B cell (primary cell): ENCODE results near the gene TRH. TPM values are rescaled to one million over a fixed set of nuclear protein-coding genes. Genes with fewer than 3 reads are reported as not detected.

Source experiments
- ATAC-seq: fragments of 200-7000 bp; cut with Tn5 transposase; one replicate; pipeline ENCODE4 v1.10.0; 2021; ENCODE audit warnings: low read depth, mild to moderate bottlenecking, moderate number of reproducible peaks, moderate library complexity
- CTCF ChIA-PET: fragments of 350-600 bp; sonication (Branson Sonifier 250); formaldehyde crosslinking; loops from one replicate; lab custom pipeline; 2021; ENCODE audit warnings: antibody characterized with exemption, inconsistent platforms; lab: Charles Lee
- POLR2A ChIA-PET: fragments of 350-600 bp; sonication (Branson Sonifier 250); formaldehyde crosslinking; loops from one replicate; lab custom pipeline; 2021; ENCODE audit warnings: antibody characterized with exemption; lab: Charles Lee
- DNase-seq: peaks from one replicate; pipeline ENCODE4 v3.0.0; 2013
- H2AFZ ChIP-seq: 2 replicates; pipeline ENCODE4 v1.6.1; 2012; ENCODE audit warnings: mild to moderate bottlenecking, low read depth, low read length; ENCODE audit not compliant: insufficient read depth, poor library complexity, severe bottlenecking
- H3K27ac ChIP-seq, 2 donors: 1 replicate in 1 of 2; 2 replicates in 1 of 2; pipeline ENCODE4 v1.5.1; 2012 to 2013; ENCODE audit warnings: low read length in 2 of 2, mild to moderate bottlenecking in 2 of 2, moderate library complexity in 1 of 2
- H3K27me3 ChIP-seq, 4 experiments: fragments of 200-600 bp in 1 of 4; sonication (generic) in 1 of 4; replicated peaks in 1 of 4; 1 replicate in 2 of 4; 2 replicates in 2 of 4; pipeline versions ENCODE4 v1.6.1 to v1.7.0; 2013 to 2016; ENCODE audit warnings: low read length in 3 of 4, mild to moderate bottlenecking in 2 of 4, mixed read lengths in 1 of 4, moderate library complexity in 1 of 4; ENCODE audit not compliant: insufficient read depth in 4 of 4, control insufficient read depth in 3 of 4; ENCODE audit errors: control extremely low read depth in 1 of 4
- H3K36me3 ChIP-seq, 2 experiments: replicated peaks in 1 of 2; 1 replicate in 1 of 2; 2 replicates in 1 of 2; pipeline versions ENCODE4 v1.6.1 to v1.7.1; 2013; ENCODE audit warnings: low read length in 1 of 2; ENCODE audit not compliant: insufficient read depth in 2 of 2, control insufficient read depth in 1 of 2; ENCODE audit errors: control extremely low read depth in 1 of 2, extremely low read depth in 1 of 2
- H3K4me1 ChIP-seq, 2 donors: fragments of 200-600 bp in 1 of 2; sonication (generic) in 1 of 2; 1 replicate in 1 of 2; 2 replicates in 1 of 2; pipeline versions ENCODE4 v1.5.1 to v1.6.1; 2013 to 2017; ENCODE audit warnings: low read length in 2 of 2; ENCODE audit not compliant: control insufficient read depth in 2 of 2, insufficient read depth in 2 of 2
- H3K4me2 ChIP-seq: replicated peaks from 2 replicates; pipeline ENCODE3; 2012; ENCODE audit warnings: mild to moderate bottlenecking, low read depth, low read length; ENCODE audit not compliant: poor library complexity, severe bottlenecking
- H3K4me3 ChIP-seq, 5 experiments: fragments of 200-600 bp in 1 of 5; sonication (generic) in 1 of 5; 1 replicate in 3 of 5; 2 replicates in 2 of 5; pipeline versions ENCODE4 v1.5.1 to v1.7.0; 2011 to 2016; ENCODE audit warnings: low read length in 4 of 5, mild to moderate bottlenecking in 4 of 5, low read depth in 2 of 5, control low read depth in 1 of 5, moderate library complexity in 1 of 5; ENCODE audit not compliant: insufficient read depth in 1 of 5; ENCODE audit errors: control extremely low read depth in 1 of 5, extremely low read depth in 1 of 5
- H3K79me2 ChIP-seq: fragments of 200-600 bp; sonication (generic); one replicate; pipeline ENCODE4 v1.6.0; 2016; ENCODE audit warnings: low read length; ENCODE audit not compliant: control insufficient read depth, insufficient read depth
- H3K9ac ChIP-seq: fragments of 200-600 bp; sonication (generic); 2 replicates; pipeline ENCODE4 v1.6.1; 2017; ENCODE audit warnings: mild to moderate bottlenecking, low read length, moderate library complexity
- H3K9me3 ChIP-seq, 3 donors: one replicate each; pipeline versions ENCODE4 v1.6.1 to v1.7.1; 2013; ENCODE audit warnings: low read length in 2 of 3; ENCODE audit not compliant: control insufficient read depth in 2 of 3, insufficient read depth in 1 of 3; ENCODE audit errors: control extremely low read depth in 1 of 3
- H4K20me1 ChIP-seq: 2 replicates; pipeline ENCODE4 v1.6.0; 2012; ENCODE audit warnings: mild to moderate bottlenecking, low read length; ENCODE audit not compliant: insufficient read depth, control insufficient read depth, poor library complexity, severe bottlenecking
- H3K27ac Mint-ChIP-seq: one replicate; pipeline ENCODE4 v1.8.0; 2021; ENCODE audit warnings: mixed read lengths
- H3K27me3 Mint-ChIP-seq: one replicate; pipeline ENCODE4 v1.8.0; 2021; ENCODE audit warnings: mixed read lengths
- H3K4me1 Mint-ChIP-seq: one replicate; pipeline ENCODE4 v1.8.0; 2021; ENCODE audit warnings: mixed read lengths
- H3K4me3 Mint-ChIP-seq: one replicate; pipeline ENCODE4 v1.8.0; 2021; ENCODE audit warnings: mixed read lengths
- H3K9me3 Mint-ChIP-seq: one replicate; pipeline ENCODE4 v1.8.0; 2022; ENCODE audit warnings: mixed read lengths; ENCODE audit not compliant: insufficient read depth
- CTCF ChIP-seq: fragments of 200-600 bp; IDR thresholded peaks from one replicate; pipeline ENCODE4 v1.8.0; 2022; ENCODE audit warnings: antibody characterized with exemption, mild to moderate bottlenecking
- EZH2 ChIP-seq: IDR thresholded peaks from 2 replicates; pipeline ENCODE4 v1.6.1; 2012; ENCODE audit warnings: borderline replicate concordance, low read depth, mild to moderate bottlenecking, moderate library complexity, low read length; ENCODE audit not compliant: insufficient read depth, poor library complexity, severe bottlenecking
- WGBS: methylation state at CpG from one replicate; pipeline ENCODE4 v1.1.5; 2013; ENCODE audit warnings: missing lambda C conversion rate; ENCODE audit not compliant: insufficient coverage; 5-methylcytosine and 5-hydroxymethylcytosine counted together
- intact Hi-C: fragments of 100-400 bp; cut with micrococcal nuclease; formaldehyde crosslinking; loops from one replicate; pipeline ENCODE4 v1.10.0; 2022
- polyA plus RNA-seq: library from polyadenylated mRNA; depleted of rRNA; stranded (reverse); fragments of >200 nt; gene quantifications from 2 replicates; pipeline ENCODE4 v1.2.3, GENCODE V29; 2012
- total RNA-seq, 2 donors: library from RNA; stranded (reverse); fragments of 120-200 nt in 1 of 2; gene quantifications; 1 replicate in 1 of 2; 2 replicates in 1 of 2; pipeline versions ENCODE4 v1.2.3 to v1.2.4, GENCODE V29; 2013 to 2022

The TRH gene
- total and polyA plus RNA-seq, 2 donors (not counting 1 experiment from before 2014, with no cell fraction given) = not detected

GRCh38 chr3:129973853-129974563 is 512 bp upstream of the TRH start:
- Mint-ChIP-seq H3K4me3 (peak overlapping the region; percentile 66), H3K27me3 (peaks cover 57% of the 10 kb centered on the region), H3K4me1 (peaks cover 10% of the 10 kb centered on the region), H3K27ac (no peak overlapping the region), H3K9me3 (no peaks in the 10 kb centered on the region)
- ATAC-seq = no peak
- peaks cover 0 to 51% (median 20%) of the 10 kb centered on the region in 4 experiments for H3K27me3 ChIP-seq
- peak overlapping the region; percentile 56 for H3K9ac ChIP-seq
- H3K27ac ChIP-seq = no peak overlapping the region
- no peaks in the 10 kb centered on the region for H4K20me1 ChIP-seq
- peak; percentile 13 for DNase-seq
- peak overlapping the region; percentile 88 for H3K4me2 ChIP-seq
- peaks cover 0 to 12% (median 0%) of the 10 kb centered on the region in 3 donors for H3K9me3 ChIP-seq
- ChIA-PET CTCF (interaction anchor here (0.6 to 1.3 kb wide), 2 partner anchors 31 to 32 kb away, joined by 3 read pairs; no protein-coding TSS in a partner anchor), POLR2A (no interaction called here)
- intact Hi-C loops = no loop called here
- H2AFZ ChIP-seq = peak overlapping the region; percentile 68
- H3K79me2 ChIP-seq = no peaks in the 10 kb centered on the region
- H3K4me3 ChIP-seq = peak overlapping the region in 3 of 5 experiments; percentile 38 to 39 (median 39)
- peaks cover 16% of the 10 kb centered on the region in 2 donors for H3K4me1 ChIP-seq
- no peaks in the 10 kb centered on the region for H3K36me3 ChIP-seq
- whole genome bisulfite sequencing = 30% methylated on average over 38 of the region's 39 CpGs
- TF ChIP-seq CTCF (no peak), EZH2 (no peak)
